Neural cell (in vitro differentiated cells): Measurements from ENCODE around the gene SOX5.

ENCODE experiments used
- POLR2AphosphoS5 ChIP-seq: IDR thresholded peaks from 2 replicates; pipeline ENCODE4 v1.6.1; 2012
- REST ChIP-seq: IDR thresholded peaks from 2 replicates; pipeline ENCODE4 v1.6.1; 2012; ENCODE audit warnings: borderline replicate concordance

- TF ChIP-seq POLR2AphosphoS5, result no peak
- no peak for TF ChIP-seq REST
Observed at GRCh38 chr12:23987046-23987445, 37.6 kb upstream of the SOX5 start.
